NCI-H1417 (cell line): ENCODE data around the gene ALKBH7.

Experiments
- DNase-seq, 3 experiments: peaks; one replicate each; lab custom pipeline; 2025; lab: John Stamatoyannopoulos, UW

ALKBH7 gene

DNA sequence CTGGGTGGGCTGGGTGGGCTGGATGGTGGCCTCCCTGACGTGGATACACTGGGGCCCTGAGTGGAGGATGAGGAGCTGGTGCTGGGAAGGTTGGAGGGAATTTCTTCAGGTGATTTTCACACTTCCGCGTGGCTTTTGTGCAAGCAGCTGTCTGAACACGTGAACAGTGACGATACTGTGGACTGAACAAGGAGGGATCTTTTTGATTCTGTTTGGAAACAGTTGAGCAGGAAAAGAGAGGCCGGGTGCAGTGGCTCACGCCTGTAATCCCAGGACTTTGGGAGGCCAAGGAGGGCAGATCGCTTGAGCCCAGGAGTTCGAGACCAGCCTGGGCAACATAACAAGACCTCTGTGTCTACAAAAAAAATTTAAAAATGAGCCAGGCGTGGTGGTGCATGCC lies 29.5 kb downstream of the ALKBH7 start:
- no peak for DNase-seq

GRCh38 chr19:6402837-6403608 lies 30.4 kb downstream of the ALKBH7 start:
- peak in 2 of 3 experiments; percentile 30 to 68 for DNase-seq

DNA sequence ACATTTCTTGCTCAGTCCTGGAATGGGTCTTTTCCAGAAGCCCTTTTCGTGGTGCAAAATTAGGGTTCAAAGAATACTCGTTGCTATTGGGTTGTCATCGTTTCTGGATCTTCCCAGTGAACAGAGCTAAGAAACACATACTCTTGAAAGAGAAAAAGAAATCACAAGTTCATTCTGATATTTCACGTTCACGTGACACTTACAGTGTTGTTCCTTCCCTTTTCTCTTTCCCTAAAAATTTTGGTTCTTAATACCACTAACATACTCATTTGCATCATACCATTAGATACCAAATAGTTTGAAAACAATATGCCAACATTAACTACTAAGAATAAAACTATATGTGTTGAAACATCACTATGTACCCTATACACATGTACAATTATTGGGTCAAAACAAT lies 33.8 kb downstream of the ALKBH7 start:
- no peak for DNase-seq

- no peak for DNase-seq
These were observed 36.8 kb downstream of the ALKBH7 start for GRCh38 chr19:6409346-6409745.

DNA sequence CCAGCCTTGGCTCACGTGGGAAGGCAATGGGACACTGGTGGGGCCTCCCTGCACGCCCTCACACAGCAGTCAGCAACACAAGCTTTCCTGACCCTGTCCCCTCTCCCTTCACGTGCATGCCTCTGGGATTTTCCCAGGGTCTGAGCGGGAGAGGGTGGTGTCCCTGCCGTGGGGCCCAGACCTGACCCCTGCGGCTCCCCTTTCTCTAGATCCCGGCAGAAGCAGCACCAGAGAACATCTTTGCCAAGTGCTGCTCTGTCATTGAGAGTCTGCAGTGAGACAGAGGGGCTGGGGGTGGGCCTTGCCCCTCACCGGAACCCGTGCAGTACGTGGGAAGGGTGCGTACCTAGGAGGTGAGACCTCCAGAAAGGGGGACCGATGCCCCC lies 39.5 kb downstream of the ALKBH7 start:
- DNase-seq, result peak in 1 of 3 experiments; percentile 39

DNA sequence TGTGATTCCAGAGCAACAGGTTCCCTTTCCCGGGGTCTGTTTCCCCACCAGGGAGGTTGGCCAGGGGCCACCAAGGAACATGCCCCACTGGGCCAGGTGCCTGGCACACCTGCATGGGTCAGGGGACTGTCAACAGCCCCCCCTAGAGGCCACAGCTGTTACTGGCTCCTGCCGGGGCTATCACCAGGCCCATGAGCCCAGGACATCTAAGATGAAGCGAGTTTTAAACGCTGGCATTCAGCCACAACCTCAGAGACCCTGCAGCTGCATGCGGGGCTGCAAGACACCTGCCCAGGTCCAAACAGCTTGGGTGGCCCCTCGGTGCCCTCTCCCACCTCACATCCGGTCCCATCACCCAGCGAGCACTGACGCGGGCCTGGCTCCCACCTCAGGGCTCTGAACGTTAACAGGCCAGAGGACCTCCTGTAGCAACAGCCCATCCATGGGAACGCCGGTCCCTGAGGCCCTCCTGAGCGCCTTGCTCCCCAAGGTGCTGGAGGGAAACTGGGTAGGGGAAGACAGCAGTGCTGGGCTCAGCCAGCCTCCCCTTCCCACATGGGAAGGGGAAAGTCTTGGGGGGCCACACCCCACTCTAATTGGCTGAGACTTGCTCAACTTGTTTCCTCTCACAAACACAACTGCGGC lies 40.0 kb downstream of the ALKBH7 start:
- DNase-seq, result peak in 1 of 3 experiments; percentile 39

GRCh38 chr19:6413291-6413690 lies 40.7 kb downstream of the ALKBH7 start:
- DNase-seq, result no peak

DNA sequence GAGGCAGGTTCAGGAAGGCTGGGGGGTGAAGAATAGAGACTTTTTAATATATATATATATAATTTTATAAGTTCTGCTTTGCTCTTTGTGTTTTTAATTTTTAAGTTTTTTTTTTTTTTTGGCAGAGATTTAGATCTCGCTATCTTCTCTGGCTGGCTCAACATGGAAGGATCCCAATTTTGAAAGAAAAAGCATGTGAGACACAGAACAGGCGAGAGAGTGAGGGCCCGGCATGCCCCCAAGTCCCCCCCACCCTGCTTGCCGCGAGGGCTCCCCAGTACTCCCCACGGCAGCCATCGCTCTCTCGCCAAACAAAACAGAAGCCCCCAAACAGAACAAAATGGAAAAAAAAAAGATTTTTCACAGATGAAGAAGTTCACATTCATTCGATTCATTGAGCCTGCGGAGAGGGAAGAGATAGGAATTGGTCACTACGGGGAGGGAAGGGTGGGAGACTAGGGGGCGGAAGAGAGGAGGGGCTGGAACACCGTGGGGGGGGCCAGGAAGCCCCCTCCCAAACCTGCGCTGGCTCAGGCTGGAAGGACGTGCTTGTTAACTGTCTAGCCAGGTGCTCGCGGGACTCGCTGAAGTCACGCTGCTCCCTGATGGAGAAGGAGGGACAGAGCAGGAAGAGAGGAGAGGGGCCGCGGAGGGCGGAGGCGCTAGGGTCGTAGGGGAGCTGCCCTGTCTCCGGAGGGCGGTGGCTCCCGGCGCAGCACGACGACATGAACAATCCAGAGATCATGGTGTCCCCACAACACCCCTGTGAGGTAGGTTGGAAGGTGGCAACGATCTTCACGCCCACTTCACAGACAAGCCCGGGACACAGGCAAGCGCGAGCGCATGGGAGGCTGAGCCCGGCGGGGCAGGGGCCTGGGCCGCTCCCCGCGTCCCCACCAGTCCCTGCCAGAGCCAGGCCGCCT lies 41.4 kb downstream of the ALKBH7 start:
- no peak for DNase-seq

- DNase-seq, result no peak
These were observed 42.4 kb downstream of the ALKBH7 start for GRCh38 chr19:6414793-6415590.

GRCh38 chr19:6415591-6416190 lies 43.1 kb downstream of the ALKBH7 start:
- no peak for DNase-seq

DNA sequence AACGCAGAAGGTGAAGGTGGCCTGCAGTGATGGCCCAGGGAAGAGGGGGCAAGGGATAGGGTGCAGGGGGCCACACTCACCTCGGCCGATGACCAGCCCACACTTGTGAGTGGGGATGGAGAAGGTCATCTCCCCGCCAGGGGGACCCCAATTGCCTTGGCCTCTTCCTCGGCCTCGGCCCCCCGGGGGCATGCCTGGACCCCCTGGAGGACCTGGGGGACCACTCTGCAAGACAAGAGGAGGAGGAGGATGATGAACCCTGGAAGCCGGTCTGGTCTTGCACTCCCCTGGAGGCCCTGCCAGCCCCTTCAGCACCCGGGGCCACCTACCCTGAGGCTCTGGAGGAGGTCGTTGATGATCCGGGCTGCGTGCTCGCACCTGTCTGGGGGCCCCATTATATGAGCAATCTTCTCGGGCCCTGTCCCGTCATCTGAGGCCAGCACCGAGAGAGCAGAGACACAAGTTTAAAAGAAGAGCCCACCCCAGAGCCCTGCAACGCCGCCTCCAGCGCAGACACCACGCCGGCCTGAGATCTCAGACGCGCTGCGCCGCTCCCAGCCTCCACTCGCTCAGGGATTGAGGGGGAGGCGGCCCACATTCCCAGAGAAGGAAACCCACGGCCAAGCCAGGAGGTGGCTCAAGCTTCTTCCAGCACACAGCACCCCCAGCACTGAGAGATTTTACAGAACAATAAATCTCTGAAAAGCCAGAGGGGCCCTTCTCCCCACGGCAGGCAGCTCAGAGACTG lies 44.2 kb downstream of the ALKBH7 start:
- DNase-seq, result no peak

DNA sequence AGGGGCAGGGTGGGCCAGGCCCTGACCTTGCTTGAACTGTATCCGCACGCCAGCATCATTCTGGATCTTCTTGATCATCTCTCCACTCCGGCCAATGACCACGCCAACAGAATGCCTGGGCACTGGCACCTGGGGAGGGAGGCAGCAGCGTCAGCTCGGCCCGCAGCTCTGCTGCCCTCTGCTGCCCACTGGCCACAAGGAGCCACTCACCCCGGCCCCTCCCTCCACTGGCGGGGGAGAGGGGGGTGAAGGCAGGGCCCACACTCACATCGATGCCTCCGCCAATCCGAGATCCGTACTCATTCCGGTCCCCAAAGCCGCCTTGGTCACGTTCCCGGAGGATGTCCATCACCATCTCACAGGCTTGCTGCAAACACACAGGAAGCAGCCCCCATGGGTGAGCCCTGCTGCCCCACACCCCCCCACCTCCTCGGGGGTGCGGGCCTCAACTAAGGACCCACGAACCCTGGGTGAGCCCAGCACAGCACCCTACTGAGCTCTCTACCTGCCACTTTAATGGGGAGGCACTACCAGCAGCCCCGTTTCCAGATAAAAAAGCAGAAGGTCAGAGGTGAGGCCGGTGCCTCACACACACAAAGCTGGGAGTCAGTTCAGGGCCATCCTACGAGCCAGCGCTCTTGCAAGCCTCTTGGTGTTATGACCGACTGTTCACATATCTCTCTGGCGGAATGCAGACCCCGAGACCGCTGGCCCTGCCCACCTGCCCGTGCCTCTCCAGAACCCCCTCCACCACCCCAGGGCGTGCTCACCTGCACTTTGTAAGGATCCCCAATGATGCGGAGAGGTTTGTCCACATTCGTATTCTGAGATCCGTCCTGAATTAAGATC lies 45.3 kb downstream of the ALKBH7 start:
- peak in 1 of 3 experiments; percentile 15 for DNase-seq

GRCh38 chr19:6418562-6418932 lies 46.0 kb downstream of the ALKBH7 start:
- no peak for DNase-seq

DNA sequence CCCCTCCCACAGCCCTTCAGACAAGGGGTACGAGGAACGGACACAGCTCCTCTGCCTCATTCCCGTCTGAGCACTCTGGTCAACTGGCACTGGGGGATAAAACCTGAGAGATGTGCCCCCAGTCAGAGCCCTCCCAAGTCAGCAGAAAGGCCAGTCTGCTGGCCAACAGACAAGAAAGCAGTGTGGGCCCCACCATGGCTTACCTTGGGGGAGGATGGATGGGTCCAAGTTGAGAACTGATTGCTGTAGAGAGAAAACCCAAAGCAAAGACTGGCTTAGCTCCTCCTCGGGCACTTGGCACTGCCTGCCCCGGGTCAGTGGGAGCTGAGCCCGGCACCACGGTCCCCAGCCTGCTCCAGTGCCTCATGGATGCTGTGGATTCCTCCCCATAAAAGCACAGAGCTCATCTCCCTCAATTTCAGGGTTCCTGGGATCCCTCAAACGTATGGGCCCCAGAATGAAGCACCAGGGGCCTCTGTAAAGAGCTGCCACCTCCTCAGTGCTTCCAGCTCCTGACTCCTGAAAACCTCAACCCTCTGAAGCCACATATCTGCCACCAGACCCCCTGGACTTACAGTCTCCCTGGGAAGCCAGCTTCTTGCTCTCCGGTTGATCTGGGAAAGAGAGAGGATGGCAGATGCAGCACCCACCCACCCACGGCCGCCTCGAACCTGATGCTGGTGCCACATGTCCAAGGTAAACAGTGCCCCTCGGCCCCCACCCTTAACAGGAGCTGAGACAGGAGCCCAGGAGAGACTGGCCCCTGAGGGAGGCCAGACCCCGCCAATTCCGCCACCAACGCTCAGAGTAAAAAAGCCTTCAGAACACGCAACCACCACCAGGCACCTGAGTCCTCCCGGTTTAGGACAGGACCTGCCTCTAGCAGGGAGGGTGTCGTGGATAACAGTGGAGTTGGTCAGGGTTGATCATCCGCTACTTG lies 48.8 kb downstream of the ALKBH7 start:
- DNase-seq, result no peak

DNA sequence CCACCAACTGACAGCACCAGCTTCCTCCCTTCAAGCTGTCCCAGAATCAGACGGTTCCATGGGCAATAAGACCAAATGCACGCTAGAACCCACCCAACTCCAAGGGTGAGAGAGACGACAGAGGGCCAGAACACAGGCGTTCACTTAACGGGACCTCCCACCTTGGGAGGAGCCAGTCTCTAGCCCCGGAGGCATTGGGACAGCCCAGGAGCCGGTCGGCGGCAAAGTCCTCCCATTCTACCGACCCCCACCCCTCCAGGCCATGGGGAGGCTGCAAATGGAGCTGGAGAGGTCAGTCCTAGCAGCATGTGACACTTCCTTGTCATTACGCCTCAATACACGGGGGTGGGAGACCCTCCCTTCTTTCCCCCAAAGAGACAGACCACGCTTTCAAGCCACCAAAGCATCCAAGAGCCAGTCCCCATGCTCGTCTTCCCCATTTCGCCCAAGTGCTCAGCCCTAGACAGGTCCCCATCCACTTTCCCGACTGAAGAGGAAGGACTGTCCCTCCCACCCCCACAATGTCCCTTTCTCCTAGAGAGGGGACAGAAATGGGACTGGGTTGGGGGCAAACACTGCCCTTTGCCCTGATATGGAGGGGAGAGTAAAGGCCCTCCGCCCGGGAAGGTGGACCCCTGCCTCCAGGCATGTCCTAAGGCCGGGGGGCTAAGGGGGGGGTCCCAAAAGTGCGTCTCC lies 51.1 kb downstream of the ALKBH7 start:
- DNase-seq, result peak in 1 of 3 experiments; percentile 41

DNA sequence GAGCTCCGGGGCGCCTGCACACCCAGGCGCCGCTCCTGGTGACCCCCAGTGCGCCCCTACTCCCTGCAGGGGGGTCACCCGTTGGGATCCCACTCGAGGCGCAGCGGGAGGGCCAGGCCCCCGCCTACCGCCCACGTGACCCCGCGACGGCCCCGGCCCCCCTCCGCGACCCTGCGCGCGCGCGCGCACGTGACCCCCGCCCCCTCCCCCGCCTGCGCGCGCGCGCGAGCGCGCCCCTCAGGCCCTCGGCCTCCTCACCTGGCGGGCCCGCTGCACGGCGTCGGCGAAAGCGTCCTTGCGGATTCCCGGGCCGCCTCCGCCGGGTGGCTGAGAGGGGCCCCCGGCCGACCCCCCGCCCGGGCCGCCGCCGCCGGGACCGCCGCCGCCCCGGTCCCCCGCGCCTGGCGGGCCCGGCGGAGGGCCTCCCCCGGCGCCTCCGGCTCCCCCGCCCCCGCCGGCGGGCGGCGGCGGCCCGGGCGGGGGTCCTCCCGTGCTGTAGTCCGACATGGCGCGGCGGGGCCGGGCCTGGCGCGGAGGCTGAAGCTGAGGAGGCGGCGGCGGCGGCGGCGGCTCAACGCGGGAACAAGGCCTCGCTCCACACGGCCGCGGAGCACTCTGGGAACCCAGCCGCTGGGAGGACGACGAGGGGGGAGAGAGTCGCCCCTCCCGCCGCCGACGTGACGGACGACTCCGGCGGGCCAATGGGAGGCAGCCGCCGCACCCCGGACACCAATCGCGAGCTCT lies 51.8 kb downstream of the ALKBH7 start, which contains the start of gene KHSRP:
Gene KHSRP (minus strand): TSS at position 617 of the 744 bp plus-strand sequence. CDS start 110 bp downstream, at position 507.
- peak in 2 of 3 experiments; percentile 41 to 57 for DNase-seq
